ENCODE measurements around the gene ARHGAP26. TPM values are rescaled to one million over a fixed set of nuclear protein-coding genes. Genes with fewer than 3 reads are reported as not detected.

ARHGAP26 gene
- total RNA-seq, 2 donors from 2014 or later = 31.8 to 39.5 TPM

DNA sequence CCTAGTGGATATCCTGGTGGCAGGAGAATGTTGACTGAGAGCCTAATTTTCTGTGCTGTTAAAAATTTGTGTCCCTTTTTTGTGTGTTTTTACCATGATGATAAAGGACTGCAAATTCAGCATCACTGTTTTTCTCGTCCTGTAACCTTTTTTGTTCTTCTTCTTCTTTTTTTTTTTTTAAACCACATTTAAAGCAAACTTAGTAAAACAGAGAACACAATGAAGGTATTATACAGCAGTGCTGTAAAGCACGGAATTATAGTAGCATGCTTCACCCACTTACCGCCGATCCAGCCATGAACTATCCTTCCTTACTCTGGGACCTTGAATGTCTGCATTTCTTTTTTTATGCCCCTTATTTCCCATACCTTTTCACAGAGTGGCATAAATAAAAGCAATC is 280.0 kb downstream of the ARHGAP26 start:
- intact Hi-C loops (cut with DNase I) = no loop called here
- DNase-seq (ENCODE audit: low spot score) = no peak

DNA sequence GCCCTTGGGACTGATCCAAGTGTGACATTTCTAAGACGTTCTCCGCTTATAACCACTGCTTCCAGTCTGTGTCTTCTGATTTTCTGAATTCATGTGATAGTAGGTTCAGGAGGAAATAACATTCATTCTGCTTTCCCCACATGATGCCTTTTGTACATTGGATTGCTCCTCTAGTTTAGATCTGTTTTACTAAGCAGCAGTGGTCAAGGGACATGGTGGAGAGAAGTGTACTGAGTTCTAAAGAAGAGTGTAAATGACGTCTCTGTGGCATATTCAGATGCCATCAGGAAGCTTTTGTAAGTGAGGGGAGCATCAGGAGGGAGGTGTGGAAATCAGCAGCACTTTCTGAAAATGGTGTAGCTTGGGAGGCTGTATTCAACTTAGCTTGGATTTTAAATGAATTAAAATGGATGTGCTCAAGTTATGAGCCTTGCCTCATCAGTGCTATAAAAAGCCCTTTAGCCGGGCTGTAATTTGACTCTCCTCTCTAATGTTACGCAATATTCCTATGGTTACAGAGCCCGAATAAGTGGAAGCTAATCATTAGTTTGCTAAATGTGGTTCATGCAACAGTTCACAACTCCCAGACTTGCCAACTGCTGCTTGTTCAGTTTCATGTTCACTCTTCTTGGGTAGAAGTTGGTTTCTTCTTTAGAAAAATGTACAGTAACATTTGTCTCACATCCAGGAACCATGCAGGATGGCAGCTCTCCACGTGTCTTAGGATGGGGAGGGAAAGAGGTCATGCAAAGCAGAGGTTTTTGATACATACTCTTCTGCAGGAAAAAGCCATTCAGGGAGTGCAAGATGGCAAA is 281.3 kb downstream of the ARHGAP26 start:
- intact Hi-C loops (cut with DNase I) = no loop called here
- no peak for DNase-seq (ENCODE audit: low spot score)

DNA sequence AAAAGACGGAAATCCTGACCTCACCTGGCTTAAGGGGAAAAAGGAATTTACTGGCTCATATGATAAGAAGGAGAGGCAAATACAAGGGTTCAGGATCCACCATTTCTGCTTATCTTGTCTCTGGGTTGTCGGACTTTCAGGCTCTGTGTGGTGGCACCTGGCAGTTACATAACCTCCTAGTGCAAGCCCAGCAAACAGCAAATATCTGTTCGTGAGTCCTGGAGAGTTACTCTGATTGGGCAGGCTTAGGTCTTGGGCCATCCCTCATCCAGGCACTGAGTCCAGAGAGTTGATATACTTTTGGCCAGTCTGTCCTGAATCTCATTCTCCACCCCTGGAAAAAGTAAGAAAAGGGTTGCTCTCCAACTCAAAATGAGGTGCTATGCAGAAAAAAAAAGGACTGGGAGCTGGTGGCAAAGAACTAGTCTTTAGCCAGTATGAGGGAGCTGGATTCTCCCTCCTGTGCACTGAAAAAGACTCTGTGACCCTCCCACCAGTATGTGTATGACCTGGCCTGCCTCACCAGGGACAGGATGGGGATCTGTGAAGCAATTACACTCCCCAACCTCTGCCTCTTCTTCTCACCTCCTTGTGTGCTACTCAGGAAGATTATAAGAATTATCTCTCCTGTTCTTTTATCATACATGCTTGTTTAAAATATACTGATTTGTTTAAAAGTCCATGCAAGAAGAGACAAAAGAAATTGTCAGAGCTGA is 282.9 kb downstream of the ARHGAP26 start:
- intact Hi-C loops (cut with DNase I) = no loop called here
- DNase-seq (ENCODE audit: low spot score) = no peak

DNA sequence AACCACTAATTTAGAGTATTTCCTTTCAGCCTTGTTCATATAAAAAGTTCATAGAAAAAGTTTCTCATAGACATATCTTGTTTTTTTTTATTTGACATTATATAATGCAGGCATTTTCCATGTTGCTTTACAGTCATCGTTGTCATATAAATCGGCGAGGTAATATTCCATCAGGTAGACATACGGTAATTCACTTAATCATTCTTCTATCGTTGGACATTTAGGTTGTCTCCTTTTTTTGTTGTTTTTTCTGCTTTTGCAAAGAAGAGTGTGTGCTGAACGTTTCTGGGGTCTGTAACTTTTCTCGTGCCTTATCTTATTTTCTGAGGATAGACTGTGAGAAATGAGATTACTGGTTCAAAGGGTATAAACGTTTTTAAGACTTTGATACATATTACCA is 283.6 kb downstream of the ARHGAP26 start:
- no peak for DNase-seq (ENCODE audit: low spot score)
- intact Hi-C loops (cut with DNase I) = no loop called here

DNA sequence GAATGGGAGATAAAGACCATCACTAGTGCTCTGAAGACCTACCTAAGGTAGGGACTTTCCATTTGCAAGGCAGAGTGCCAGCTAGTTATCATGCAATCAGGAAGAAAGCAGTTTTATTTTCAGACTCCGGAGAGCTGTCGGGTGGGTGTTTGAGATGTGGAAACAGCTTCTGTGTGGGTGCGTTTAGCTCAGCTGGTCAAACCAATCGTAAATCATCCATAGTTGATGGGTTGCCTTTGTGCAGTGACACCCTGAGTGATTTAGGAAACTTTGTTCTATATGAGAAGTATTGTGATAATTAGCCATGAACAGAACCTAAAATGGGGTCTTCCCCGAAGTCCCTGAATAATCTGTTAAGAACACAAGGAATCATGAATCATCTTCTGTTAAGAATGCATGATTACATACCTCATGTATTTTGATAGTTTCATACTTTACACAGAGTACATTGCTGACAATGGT is 284.3 kb downstream of the ARHGAP26 start:
- intact Hi-C loops (cut with DNase I) = no loop called here
- DNase-seq (ENCODE audit: low spot score) = no peak

DNA sequence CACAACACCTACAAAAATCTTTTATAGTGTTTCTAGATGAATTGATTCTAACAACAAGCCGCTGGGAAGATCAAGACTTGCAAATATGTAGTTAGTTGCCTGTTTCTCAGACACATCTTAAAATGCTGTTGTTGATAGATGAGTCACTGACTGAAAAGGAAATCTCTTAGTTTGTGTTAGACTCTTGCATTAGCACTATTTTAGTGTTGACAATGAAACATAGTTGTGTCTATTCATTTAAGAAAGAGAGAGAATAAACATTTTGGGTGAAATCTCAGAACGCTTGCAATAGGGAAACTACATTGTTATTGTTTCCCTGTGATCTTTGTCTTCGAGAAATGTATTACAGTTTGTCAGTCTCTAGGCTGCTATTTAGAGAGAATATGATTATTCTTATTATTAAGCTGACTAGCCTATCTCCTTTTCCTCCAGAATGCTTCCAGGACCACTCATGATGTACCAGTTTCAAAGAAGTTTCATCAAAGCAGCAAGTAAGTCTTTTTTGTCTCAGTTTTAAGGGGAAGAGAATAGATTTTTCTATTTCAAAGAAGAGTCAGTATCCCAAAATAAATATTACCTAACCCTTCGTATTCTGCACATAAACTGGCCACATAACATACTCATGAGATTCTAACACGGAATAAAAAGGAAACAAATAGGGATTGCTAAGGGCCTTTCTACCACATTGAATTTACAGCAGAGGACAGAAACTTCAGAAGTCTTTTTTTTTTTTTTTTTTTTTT is 285.6 kb downstream of the ARHGAP26 start:
- intact Hi-C loops (cut with DNase I) = no loop called here
- no peak for DNase-seq (ENCODE audit: low spot score)

DNA sequence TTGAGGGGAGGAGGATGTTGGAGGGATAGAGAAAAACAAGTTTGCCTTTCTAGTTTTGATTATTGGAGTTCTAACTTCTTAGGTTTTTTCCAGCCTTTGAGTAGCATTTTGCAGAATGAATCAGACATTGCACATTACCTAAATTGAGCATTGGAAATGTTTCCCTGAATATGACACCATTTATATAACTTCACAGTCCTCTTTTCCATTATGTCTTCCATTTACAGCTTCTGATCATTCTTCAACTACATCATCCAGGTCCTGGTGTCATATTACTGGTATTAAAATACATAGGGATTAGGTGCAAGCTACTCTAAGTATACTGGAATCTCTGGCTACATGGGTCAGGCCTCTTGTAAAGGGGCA is 286.1 kb downstream of the ARHGAP26 start:
- intact Hi-C loops (cut with DNase I) = no loop called here
- DNase-seq (ENCODE audit: low spot score) = no peak

DNA sequence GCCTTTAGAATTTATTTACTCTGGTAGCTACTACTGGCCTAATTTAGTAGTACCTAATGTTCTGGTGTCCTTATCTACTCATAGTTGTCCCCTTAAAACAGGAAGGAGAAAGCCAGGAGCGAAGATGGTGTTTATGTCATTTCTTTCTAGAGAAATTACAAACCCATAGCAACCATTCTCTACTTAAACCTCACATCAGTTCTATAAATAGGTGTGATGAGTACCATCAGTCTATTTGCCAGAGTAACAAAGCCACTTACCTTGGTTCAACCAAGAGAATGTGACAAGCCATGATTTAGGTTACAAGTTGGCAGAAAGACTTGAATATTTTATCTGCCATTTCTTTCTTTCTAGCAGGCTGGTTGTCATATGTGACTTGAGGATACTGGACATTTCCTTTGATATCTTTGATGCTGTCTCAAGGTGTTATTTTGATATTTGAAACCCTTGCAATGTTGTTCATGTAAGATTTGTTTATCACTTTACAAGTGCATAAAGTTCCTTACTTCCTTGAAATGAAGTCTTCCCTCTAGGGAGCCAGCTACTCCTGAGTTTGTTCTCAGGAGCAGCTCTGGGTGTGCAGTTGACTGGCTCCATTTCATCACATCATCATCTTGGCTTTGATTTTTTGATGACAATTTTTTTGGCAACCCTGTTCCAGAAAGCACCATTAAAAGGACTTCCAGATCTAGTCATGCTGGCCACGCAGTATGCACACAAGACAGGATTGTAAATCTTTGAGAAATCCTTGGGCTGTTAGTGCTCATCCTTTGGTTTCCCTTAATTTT is 286.8 kb downstream of the ARHGAP26 start:
- intact Hi-C loops (cut with DNase I) = loop anchor here in 1 of 2 donors (1.0 kb wide), 1 partner anchor 19 kb away; no protein-coding TSS in a partner anchor

DNA sequence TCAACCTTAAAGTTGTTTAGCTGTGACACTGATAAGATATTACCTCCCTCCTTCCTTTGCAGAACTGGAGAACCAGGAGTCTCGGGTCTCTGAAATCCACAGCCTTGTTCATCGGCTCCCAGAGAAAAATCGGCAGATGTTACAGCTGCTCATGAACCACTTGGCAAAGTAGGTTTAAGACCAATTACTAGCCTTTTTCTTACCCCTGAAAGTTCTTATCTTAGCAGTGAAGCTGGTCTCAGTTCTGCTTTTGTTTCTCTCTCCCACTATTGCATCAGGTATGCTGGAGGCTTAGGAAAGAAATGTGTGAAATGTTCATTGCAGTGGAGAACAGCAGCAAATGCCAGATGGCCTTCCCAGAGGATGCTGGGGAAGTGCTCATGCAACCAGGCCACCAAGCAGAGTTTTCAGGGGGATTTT is 287.4 kb downstream of the ARHGAP26 start:
- intact Hi-C loops (cut with DNase I) = loop anchor here in 1 of 2 donors (1.0 kb wide), 1 partner anchor 19 kb away; no protein-coding TSS in a partner anchor
- no peak for DNase-seq (ENCODE audit: low spot score)

More for the DNA sequence above, 286.8 kb downstream of the ARHGAP26 start:
- no peak for DNase-seq (ENCODE audit: low spot score)

DNA sequence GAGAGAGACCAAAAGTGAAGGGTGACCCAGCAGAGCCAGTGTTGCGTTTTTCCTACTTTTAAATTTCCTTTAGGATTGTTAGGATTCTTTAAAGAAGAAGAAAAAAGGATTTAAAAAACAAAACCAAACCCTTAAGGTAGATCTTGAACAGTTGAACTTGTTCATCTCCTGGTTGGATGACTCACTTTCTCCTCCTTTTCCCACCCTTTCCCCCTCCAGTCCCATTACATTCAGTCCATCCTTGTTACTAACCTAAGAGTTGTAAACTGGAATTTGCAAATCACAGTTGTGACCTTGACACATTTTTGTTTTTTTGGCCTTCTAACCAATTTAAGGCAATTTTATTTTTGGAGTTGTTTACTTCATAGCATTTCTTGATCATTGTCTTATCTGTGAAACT is 289.2 kb downstream of the ARHGAP26 start:
- DNase-seq (ENCODE audit: low spot score) = no peak
- intact Hi-C loops (cut with DNase I) = no loop called here

DNA sequence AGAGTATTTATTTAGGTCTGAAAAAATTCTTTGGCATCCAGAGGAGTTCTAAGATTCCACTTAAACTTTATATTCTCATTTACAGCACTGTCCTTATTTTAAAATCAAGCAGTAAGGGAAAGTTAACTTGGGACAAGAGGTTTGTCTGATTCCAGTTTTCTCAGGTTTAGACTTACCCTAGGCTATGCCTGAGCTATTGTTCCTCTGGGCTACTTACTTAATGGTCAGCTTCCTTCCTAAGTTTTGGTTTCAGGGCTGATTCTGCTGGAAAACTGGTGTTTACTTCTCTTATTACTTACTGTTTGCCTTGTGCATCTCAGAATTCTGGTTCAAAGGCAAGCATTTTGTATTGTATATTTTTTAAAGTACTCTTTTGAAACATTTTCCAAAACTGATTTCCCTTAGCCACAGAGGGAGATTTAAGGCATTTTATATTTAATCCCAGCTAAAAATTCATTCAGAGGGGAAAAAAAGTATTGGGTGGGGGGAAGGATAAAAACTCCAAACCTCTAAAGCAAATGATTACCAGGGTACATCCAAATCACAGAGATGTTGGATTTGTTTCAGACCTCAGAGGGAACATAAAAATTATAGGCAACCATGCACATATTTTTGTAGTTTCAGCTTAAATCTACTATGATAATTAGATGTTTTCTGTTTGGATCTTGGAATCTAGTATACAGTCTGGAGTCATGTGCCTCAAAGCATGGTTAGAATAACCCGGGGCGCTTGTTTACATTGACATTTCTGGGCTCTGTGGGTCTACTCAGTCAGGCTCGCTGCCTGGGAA is 290.0 kb downstream of the ARHGAP26 start:
- no peak for DNase-seq (ENCODE audit: low spot score)
- intact Hi-C loops (cut with DNase I) = no loop called here

DNA sequence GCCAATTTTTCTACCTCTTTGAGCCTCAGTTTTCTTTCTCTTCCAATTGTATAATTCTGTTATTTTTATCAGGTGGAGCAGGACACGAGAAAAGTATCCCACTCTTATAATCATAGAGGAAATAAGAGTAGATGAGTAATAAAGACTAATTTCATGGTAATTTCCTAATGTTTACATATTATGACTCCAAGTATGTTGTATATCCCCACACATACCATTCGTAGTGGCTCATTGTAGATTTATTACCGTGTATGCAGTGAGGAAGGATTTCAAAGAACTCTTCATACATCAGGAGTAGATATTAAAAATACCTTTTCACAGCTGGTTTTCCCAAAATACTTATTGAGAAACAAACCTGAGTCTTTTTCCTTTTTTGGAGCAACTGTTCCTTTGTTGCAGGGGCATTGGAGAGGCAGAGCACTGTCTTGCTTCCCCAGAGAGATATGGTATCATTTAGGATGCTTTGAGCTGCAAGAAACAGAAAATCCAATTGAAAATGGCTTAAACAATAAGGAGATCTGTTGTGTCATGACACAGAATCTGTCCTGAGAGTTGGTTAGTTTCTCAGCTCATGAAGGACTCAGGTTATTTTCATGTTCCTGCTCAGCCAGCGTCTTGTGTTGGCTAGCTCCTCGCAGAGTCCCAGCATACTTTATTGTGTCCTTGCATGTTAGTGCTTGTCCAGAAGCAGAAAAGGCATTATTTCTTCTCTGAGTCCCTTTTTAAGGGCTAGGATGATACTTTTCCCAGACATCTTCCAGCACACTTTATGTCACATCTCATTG is 291.2 kb downstream of the ARHGAP26 start:
- intact Hi-C loops (cut with DNase I) = no loop called here
- DNase-seq (ENCODE audit: low spot score) = no peak

DNA sequence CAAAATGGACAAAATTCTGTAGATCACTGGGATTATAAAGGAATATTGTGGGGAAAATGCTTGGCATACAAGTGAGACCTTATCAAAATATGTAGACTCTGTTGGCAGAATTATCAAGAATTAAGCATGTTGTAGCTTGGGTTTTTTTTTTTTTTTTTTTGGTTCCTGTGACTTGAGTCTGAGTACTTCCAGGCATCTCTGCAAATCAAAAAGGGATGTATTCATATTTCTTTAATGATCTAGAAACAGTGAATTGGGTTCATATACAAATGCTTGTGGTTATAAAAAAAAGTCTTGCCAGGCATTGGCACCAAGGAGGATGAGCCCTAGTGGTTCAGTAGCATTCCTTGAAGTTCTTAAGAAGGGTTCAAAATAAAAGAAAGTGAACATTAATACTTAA is 292.2 kb downstream of the ARHGAP26 start:
- DNase-seq (ENCODE audit: low spot score) = no peak
- intact Hi-C loops (cut with DNase I) = no loop called here

DNA sequence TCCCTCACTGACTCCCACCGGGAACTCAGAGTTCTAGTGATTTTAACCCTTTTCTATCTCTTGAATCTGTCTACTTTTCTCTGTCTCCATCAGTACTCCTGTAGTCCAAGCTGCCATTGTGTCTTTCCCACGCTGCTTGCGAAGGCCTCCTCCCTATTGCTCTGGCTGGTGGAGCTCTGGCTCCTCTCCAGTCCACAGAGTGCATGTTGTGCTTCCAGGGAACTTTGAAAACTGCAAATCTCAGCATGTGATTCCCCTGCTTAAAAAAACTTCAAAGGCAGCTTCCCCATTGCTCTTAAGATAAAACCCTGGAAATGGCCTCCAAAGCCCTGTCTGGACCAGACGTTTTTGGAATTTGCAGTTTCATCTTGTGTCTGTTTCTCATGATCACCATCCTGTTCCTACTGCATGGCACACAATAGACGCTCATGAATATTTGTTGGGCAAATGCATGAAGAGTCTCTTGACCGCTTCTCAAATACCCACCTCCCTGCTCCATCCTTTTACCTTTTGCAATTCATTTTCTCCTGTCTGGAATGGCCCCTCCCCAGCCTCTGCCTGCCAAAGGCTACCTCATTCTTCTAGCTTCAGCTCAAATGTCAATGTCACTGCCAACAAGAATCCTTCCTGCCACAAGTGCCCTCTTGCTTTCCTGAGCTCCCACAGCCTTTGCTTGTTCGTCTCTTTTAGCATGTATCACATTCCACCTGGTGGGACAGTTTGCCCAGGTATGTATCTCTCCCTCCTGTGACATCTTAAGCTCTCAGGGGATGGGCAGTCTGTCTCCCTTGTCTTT is 293.2 kb downstream of the ARHGAP26 start:
- intact Hi-C loops (cut with DNase I) = no loop called here
- peak; percentile 83 for DNase-seq (ENCODE audit: low spot score)

DNA sequence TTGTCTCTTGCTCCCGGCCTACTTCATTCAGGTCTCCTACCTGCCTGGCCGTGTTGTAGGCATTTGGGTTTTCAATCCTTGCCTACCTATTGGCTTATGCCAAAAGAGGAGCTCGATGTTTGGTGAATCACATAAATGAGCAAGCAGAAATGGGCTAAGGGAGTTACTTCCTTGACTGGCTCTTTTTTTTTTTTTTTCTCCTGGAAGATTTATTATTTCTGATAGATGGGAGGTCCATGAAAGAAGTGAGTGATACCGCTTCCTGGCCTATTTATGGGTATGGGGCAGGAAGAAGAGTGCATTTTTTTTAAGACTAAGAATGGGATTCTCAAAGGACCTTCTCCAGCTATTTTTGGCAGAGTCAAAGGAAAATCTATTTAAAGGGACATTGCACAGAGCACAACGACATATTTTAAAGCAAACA is 294.1 kb downstream of the ARHGAP26 start:
- DNase-seq (ENCODE audit: low spot score) = no peak
- intact Hi-C loops (cut with DNase I) = no loop called here

DNA sequence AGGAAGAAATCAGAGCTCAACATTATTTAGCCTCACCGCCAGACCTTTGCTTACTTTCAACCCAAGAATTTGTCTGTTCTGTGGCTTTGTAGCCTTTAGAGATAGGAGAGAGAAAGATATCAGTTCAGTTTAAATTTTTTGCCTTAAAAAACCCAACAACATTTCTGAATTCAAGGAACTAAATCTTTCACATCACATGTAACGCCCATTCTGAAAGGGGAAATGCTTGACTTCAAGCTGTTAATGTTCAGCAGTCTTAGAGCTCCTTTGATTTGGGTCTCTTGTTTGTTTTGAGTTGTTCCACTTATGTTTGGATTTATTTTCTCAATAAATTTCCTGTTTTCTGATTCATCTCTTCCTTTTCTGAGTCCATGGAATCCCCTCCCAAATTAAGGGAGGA is 294.5 kb downstream of the ARHGAP26 start:
- intact Hi-C loops (cut with DNase I) = no loop called here

More for the DNA sequence above, 294.5 kb downstream of the ARHGAP26 start:
- no peak for DNase-seq (ENCODE audit: low spot score)

Measured in posterior vena cava (tissue), 2 donors.